Glutamatergic neuron (in vitro differentiated cells): Measurements from ENCODE around the gene NEGR1. TPM values are rescaled to one million over a fixed set of nuclear protein-coding genes. Genes with fewer than 3 reads are reported as not detected.
A peak's percentile ranks its signal among the peaks of the same experiment; 100 is the strongest.

Source experiments
- DNase-seq: peaks from one replicate; pipeline ENCODE4 v3.0.0; 2022
- H3K27ac Mint-ChIP-seq: one replicate; pipeline ENCODE4 v1.8.0; 2020; ENCODE audit warnings: mild to moderate bottlenecking, mixed read lengths, inconsistent platforms; ENCODE audit not compliant: unreplicated experiment
- H3K27me3 Mint-ChIP-seq: one replicate; pipeline ENCODE4 v1.8.0; 2020; ENCODE audit warnings: mild to moderate bottlenecking, moderate library complexity, mixed read lengths, inconsistent platforms; ENCODE audit not compliant: unreplicated experiment
- H3K36me3 Mint-ChIP-seq: one replicate; pipeline ENCODE4 v1.8.0; 2020; ENCODE audit warnings: mild to moderate bottlenecking, mixed read lengths, inconsistent platforms; ENCODE audit not compliant: unreplicated experiment
- H3K4me1 Mint-ChIP-seq: one replicate; pipeline ENCODE4 v1.8.0; 2020; ENCODE audit warnings: mild to moderate bottlenecking, low read depth, mixed read lengths, inconsistent platforms; ENCODE audit not compliant: unreplicated experiment
- H3K4me3 Mint-ChIP-seq: one replicate; pipeline ENCODE4 v1.8.0; 2020; ENCODE audit warnings: mild to moderate bottlenecking, mixed read lengths, inconsistent platforms; ENCODE audit not compliant: unreplicated experiment
- H3K9me3 Mint-ChIP-seq: one replicate; pipeline ENCODE4 v1.8.0; 2020; ENCODE audit warnings: mild to moderate bottlenecking, moderate library complexity, mixed read lengths, inconsistent platforms; ENCODE audit not compliant: unreplicated experiment
- total RNA-seq: library from RNA; stranded (reverse); fragmentation: NEBNext Ultra II Directional; extraction: Animal tissue kit (Norgen Biotek cat#: 25700); gene quantifications from one replicate; pipeline ENCODE4 v1.2.1, GENCODE V29; 2021; ENCODE audit not compliant: unreplicated experiment
- TF ChIP-seq, protein P1 (sequence below): fragments of 200-600 bp; sonication (generic); IDR thresholded peaks from one replicate; pipeline ENCODE4 v1.5.0; 2021; ENCODE audit not compliant: partially characterized antibody, unreplicated experiment

The NEGR1 gene
- total RNA-seq, 1 donor from 2014 or later = 0.51 TPM

DNA sequence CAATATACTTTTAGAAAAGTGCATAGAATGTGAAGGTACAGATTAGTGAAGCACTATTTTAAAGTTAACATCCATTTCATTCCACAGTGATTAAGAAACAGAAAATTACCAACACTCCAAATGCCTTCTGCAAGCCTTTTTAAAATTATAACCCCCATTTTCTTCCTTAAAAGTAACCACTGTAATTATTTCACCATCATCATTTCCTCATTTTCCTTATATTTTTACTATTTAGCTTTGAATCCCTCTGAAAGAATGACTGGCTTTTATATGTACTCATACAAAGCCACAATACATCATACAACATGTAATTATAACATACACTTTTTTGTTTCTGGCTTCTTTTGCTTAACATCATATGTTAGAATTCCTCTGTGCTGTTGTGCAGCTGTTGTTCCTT, 6.5 kb upstream of the NEGR1 start:
- peaks cover 1% of the 10 kb centered on the region for H3K9me3 Mint-ChIP-seq
- no peak overlapping the region for H3K27ac Mint-ChIP-seq
- DNase-seq = no peak
- H3K4me3 Mint-ChIP-seq = no peak overlapping the region
- H3K36me3 Mint-ChIP-seq = no peaks in the 10 kb centered on the region
- no peaks in the 10 kb centered on the region for H3K27me3 Mint-ChIP-seq
- H3K4me1 Mint-ChIP-seq = no peaks in the 10 kb centered on the region
- TF ChIP-seq, protein P1, sequence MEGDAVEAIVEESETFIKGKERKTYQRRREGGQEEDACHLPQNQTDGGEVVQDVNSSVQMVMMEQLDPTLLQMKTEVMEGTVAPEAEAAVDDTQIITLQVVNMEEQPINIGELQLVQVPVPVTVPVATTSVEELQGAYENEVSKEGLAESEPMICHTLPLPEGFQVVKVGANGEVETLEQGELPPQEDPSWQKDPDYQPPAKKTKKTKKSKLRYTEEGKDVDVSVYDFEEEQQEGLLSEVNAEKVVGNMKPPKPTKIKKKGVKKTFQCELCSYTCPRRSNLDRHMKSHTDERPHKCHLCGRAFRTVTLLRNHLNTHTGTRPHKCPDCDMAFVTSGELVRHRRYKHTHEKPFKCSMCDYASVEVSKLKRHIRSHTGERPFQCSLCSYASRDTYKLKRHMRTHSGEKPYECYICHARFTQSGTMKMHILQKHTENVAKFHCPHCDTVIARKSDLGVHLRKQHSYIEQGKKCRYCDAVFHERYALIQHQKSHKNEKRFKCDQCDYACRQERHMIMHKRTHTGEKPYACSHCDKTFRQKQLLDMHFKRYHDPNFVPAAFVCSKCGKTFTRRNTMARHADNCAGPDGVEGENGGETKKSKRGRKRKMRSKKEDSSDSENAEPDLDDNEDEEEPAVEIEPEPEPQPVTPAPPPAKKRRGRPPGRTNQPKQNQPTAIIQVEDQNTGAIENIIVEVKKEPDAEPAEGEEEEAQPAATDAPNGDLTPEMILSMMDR = no peak

DNA sequence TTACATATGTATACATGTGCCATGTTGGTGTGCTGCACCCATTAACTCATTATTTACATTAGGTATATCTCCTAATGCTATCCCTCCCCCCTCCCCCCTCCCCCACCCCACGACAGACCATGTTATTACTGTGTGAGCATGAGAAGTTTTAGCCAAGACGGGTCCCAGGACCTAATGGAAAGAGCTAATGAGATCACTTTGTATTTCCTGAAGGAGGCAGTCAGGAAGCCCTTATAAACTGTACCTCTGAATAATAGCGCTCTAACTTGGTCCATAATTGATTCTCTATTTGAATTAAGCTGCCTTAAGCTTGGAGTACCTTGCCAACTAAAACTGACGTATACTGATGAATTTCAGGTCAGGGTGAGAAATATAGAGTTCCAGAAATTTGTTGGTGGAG, 4.1 kb upstream of the NEGR1 start:
- H3K27me3 Mint-ChIP-seq = peaks cover 3% of the 10 kb centered on the region
- H3K9me3 Mint-ChIP-seq = peaks cover 7% of the 10 kb centered on the region
- no peaks in the 10 kb centered on the region for H3K36me3 Mint-ChIP-seq
- H3K4me1 Mint-ChIP-seq = no peaks in the 10 kb centered on the region
- TF ChIP-seq, protein P1 = no peak
- H3K4me3 Mint-ChIP-seq = no peak overlapping the region
- DNase-seq = no peak
- H3K27ac Mint-ChIP-seq = no peak overlapping the region

DNA sequence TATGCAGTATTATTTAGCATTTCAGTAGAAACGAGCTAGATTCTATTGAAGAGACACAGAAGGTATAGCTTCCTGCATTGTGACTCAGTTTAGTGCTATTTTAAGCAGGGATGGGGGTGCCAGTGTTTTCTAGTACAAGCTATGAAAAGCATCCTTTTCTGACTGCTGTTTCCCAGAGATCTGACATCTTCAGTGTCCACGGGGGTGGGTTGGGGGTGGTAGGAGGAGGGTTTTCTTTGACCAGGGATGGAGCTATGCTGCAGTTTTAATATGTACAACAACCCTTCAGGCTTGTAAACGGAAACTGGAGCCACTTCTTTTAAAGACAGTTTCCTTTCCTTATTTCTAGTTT, 2.7 kb upstream of the NEGR1 start:
- TF ChIP-seq, protein P1 = no peak
- Mint-ChIP-seq H3K27me3 (peaks cover 4% of the 10 kb centered on the region), H3K4me3 (no peak overlapping the region), H3K4me1 (no peaks in the 10 kb centered on the region), H3K36me3 (no peaks in the 10 kb centered on the region), H3K27ac (no peak overlapping the region), H3K9me3 (peaks cover 7% of the 10 kb centered on the region)
- DNase-seq = no peak

DNA sequence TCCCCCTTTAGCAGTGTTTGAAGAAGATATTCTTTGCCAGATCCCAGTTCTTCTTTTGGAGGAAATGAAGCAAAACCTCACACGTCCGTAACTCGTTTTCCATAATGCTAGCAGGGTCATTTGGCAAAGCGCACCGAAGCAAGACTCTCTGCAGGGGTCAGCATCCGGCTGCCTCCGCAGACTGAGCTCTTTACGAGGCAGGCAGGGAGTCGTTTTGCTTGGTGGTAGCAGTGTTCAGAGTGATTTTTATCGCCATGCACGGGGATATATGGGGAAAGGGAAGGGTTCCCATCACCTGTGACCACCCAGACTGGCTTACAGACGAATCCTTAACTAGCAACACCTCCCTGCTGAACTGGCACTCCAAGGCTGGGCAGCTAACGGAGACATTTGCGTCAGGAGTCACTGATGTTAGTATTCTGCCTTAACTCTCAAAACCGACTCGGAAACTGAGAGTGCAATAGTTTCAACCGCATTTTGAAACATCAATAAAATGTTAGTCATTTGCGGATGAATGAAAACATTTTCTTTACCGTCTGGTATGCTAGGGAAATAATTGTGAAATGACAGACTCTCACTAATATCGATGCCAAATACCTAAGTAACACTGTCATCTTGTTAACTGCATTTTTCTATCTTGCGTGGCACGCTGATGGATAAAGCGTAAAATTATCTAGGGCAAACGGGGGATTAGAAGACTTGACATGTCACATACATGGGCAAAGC, 2.2 kb upstream of the NEGR1 start:
- TF ChIP-seq, protein P1 = no peak
- H3K4me1 Mint-ChIP-seq = no peaks in the 10 kb centered on the region
- DNase-seq = peak; percentile 64
- peaks cover 7% of the 10 kb centered on the region for H3K9me3 Mint-ChIP-seq
- H3K4me3 Mint-ChIP-seq = no peak overlapping the region
- H3K27ac Mint-ChIP-seq = no peak overlapping the region
- peaks cover 4% of the 10 kb centered on the region for H3K27me3 Mint-ChIP-seq
- H3K36me3 Mint-ChIP-seq = no peaks in the 10 kb centered on the region

DNA sequence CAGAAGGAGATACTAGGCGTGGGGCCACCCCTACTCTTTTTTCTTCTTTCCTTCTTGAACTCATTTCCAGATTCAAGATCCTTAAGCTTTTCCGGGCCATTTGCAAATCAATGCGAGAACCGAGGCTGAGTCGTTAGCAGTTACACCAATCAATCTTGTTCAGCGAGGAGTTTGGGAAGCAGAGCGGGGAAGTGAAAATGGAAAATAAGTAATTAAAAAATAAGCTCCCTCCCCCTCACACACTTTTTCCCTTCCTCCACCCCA, 1.7 kb upstream of the NEGR1 start:
- DNase-seq = no peak
- peaks cover 4% of the 10 kb centered on the region for H3K27me3 Mint-ChIP-seq
- H3K4me1 Mint-ChIP-seq = no peaks in the 10 kb centered on the region
- H3K4me3 Mint-ChIP-seq = no peak overlapping the region
- H3K27ac Mint-ChIP-seq = no peak overlapping the region
- peaks cover 7% of the 10 kb centered on the region for H3K9me3 Mint-ChIP-seq
- TF ChIP-seq, protein P1 = no peak
- H3K36me3 Mint-ChIP-seq = no peaks in the 10 kb centered on the region
